A673 (cell line): ENCODE measurements around the gene QRFPR.
"Not testable (repeated sequence)": the region's sequence is repeated elsewhere in the genome, so short reads cannot be mapped to it uniquely, and the experiment has no call there.

Experiments
- CTCF ChIP-seq: fragments of 300-800, 200-600 bp; sonication (generic); conservative IDR thresholded peaks from 2 replicates; pipeline ENCODE4 v1.5.1; 2017; ENCODE audit warnings: low read depth, mild to moderate bottlenecking, antibody characterized with exemption, low read length, moderate library complexity, mixed read lengths
- EZH2 ChIP-seq: fragments of 200-600 bp; sonication (generic); IDR thresholded peaks from 2 replicates; pipeline ENCODE4 v1.6.1; 2017; ENCODE audit warnings: borderline replicate concordance, low read depth, mild to moderate bottlenecking, mixed read lengths, antibody characterized with exemption, low read length; ENCODE audit not compliant: poor library complexity, severe bottlenecking

- TF ChIP-seq CTCF, EZH2: not testable (repeated sequence)
These were observed 27.7 kb upstream of the QRFPR start for GRCh38 chr4:121408567-121408966.
